GM18505 (cell line): Measurements from ENCODE around the gene TDRD6.
"Not testable (repeated sequence)": the region's sequence is repeated elsewhere in the genome, so short reads cannot be mapped to it uniquely, and the experiment has no call there.

Source experiments
- ATAC-seq: cut with Tn5 transposase; IDR thresholded peaks from one replicate; pipeline ENCODE4 v1.9.1; 2021; ENCODE audit not compliant: unreplicated experiment
- POLR2A ChIP-seq: IDR thresholded peaks from 4 replicates; pipeline ENCODE4 v1.6.1; 2011; ENCODE audit warnings: borderline replicate concordance; ENCODE audit not compliant: insufficient read depth, insufficient read length; ENCODE audit errors: extremely low read depth

TDRD6 gene

DNA sequence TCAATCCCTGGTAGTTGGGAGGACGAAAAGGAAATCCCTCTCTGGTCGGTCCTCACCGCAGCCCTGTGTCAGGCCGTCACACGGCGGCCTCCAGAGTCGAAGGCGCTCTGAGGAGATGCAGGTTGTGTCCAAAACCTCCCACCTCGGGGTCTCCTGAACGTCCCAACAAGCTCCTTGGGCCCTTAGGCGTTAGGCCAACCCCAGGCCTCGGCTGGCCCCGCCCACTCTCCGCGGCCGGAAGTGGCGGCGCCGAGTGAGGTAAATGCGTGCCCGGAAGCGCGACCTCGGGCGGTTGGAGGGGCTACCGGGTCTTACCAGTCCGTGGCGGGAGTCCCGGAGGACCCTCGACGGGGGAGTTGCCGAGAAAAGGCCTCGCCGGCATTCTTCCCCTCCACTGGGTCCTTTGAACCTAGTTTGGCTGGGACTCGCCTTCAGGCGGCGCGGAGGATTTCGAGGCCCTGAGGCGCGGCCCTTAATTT lies at the start of gene TDRD6:
Gene TDRD6 (plus strand): TSS at position 267 of the 479 bp plus-strand sequence. CDS start 244 bp downstream, outside the sequence.
- TF ChIP-seq POLR2A, result no peak
- no peak for ATAC-seq

DNA sequence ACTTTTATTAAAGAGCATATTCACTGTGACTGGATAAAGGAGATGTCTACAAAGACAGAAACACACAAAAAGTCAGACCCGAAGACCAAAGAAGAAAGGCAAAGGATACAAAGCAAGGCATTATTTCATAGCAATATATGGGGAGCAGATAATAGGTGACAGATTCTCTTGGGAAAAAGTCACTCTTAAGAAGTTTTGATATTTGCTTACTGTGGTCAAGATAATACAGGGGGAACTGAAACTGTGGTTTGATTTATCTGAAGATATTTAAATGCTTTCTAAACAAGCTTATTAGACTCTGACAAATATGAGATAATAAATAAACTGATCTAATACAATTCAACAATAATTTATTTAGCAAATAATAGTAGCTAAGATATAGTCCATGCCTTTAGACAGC lies 49.8 kb upstream of the TDRD6 start:
- ATAC-seq, result no peak
- TF ChIP-seq POLR2A, result no peak

DNA sequence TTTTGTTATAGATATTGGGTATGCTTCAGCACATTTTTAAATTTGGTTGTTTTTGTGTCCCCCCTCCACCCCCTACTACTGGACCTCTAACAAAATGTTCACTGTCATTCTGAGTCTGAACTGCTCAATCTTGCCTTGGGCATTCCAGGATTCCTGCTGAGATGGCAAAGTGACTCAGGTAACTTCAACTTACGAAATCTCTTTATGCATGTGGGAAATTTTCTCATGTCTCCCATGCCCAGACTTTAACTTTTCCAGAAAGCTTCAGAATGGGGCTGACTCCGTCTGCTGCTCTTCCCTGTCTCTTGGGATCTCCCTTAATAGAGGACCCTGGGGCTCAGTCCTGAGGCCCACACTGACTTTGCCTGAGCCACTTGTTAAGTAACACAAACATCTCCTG lies 49.0 kb upstream of the TDRD6 start:
- no peak for ATAC-seq
- no peak for TF ChIP-seq POLR2A

GRCh38 chr6:46642928-46643751 lies 44.5 kb upstream of the TDRD6 start:
- ATAC-seq, result no peak
- TF ChIP-seq POLR2A, result no peak

DNA sequence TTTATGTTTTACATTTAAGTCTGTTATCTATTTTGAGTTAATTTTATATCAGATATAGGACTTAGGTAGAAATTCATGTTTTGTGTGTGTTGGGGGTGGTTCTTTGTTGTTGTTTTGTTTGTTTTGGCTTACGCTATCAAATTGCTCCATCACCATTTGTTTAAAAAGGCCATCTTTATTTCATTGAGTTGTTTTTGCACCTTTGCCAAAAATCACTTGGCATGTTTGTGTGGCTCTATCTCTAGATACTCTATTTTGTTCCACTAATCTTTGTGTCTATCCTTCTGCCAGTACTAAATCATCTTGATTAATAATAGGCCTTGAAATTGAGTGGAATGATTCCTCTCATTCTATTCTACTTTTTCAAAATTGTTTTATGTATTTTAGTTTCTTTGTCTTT lies 42.4 kb upstream of the TDRD6 start:
- TF ChIP-seq POLR2A, result no peak
- ATAC-seq, result no peak

GRCh38 chr6:46648108-46648507 lies 39.6 kb upstream of the TDRD6 start:
- ATAC-seq, result not testable (repeated sequence)

- no peak for TF ChIP-seq POLR2A
- ATAC-seq, result no peak
Observed at GRCh38 chr6:46648869-46649492, 38.7 kb upstream of the TDRD6 start.

GRCh38 chr6:46651006-46651405 lies 36.7 kb upstream of the TDRD6 start:
- TF ChIP-seq POLR2A, result no peak
- ATAC-seq, result no peak

DNA sequence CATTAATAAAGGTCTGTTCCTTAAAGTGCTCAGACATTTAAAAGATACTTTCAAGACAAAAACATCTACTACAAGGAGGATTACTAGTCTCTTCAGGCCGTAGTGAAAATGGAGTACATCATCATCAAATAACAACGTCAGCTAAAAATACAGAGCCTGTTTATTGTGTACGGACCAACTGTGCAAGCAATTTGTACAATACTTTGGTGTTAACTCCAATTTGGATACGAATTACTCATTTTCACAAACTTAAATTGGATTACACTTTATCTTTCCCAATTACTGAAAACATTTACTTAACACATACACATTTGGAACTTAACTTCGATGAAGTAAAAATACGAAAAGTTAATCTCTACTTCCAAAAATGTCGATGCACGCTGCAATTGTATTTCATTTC lies 35.9 kb upstream of the TDRD6 start:
- no peak for TF ChIP-seq POLR2A
- no peak for ATAC-seq

DNA sequence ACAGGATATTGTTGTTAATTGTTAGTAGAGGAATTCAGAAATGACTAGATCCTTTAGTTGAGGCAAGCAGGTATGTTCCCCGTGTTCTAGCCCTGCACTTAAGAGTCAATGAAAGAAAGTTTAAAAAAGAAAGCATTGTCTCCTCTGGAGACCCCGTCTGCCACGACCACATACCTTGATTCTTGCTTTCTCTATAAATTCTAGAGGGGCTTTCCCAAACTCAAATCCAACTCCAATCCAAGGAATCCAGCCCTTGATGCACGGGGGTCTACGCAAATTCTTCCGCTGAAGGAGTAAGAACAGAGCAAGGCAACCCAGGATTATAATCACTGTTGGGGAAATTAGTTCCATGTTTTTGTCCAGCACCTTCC lies 35.5 kb upstream of the TDRD6 start:
- no peak for TF ChIP-seq POLR2A
- no peak for ATAC-seq

GRCh38 chr6:46652603-46653438 lies 34.9 kb upstream of the TDRD6 start, which contains the start of the genes CYP39A1 and SLC25A27:
Gene CYP39A1, minus strand, starts transcription at chr6:46652818. Its CDS starts 236 bp downstream, at chr6:46652582.
Gene SLC25A27, plus strand, starts transcription at chr6:46652975. Its CDS starts 218 bp downstream, at chr6:46653193.
- peak; percentile 100 for ATAC-seq
- TF ChIP-seq POLR2A, result no peak

GRCh38 chr6:46653439-46654195 lies 34.1 kb upstream of the TDRD6 start:
- ATAC-seq, result no peak
- no peak for TF ChIP-seq POLR2A

DNA sequence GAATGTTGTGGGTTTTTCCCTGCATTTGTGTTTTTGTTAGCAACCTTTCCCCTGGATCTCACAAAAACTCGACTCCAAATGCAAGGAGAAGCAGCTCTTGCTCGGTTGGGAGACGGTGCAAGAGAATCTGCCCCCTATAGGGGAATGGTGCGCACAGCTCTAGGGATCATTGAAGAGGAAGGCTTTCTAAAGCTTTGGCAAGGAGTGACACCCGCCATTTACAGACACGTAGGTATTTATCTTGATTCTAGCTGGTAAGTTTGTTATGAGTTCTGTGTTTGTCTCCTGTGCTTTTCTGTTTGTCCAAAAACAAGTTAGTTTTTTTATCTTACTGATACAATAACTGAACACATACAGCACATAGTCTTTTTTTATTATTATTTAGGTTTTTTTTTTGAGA lies 31.9 kb upstream of the TDRD6 start:
- TF ChIP-seq POLR2A, result no peak
- ATAC-seq, result no peak
